ENCODE measurements around the gene RAD51B. TPM values are rescaled to one million over a fixed set of nuclear protein-coding genes. Genes with fewer than 3 reads are reported as not detected.
A peak's percentile ranks its signal among the peaks of the same experiment; 100 is the strongest.

The RAD51B gene
- total RNA-seq, 1 experiment from 2014 or later, result 29.9 TPM

- CTCF ChIA-PET, result interaction anchor here (0.5 kb wide), 1 partner anchor 12 kb away, joined by 3 read pairs; no protein-coding TSS in a partner anchor
- intact Hi-C loops (cut with micrococcal nuclease; ENCODE audit: unreplicated experiment), result no loop called here
Measured at GRCh38 chr14:68608574-68608962, 789.0 kb downstream of the RAD51B start.

GRCh38 chr14:68609012-68609411 is 789.4 kb downstream of the RAD51B start:
- Histone ChIP-seq H3K9me2 (ENCODE audit: insufficient read depth) (no peaks in the 10 kb centered on the region), H3K27me3 (ENCODE audit: insufficient read depth, low read depth) (no peaks in the 10 kb centered on the region), H2AFZ (no peak overlapping the region), H3K4me2 (no peak overlapping the region), H3K9me3 (ENCODE audit: insufficient read depth, low read depth) (peaks cover 32% of the 10 kb centered on the region), H3F3A (ENCODE audit: insufficient read depth, low read depth) (no peaks in the 10 kb centered on the region), H3K36me3 (ENCODE audit: low read depth) (no peaks in the 10 kb centered on the region), H3K79me2 (ENCODE audit: low read depth) (no peaks in the 10 kb centered on the region), H3K4me3 (no peak overlapping the region), H3K4me1 (replicated peaks; ENCODE audit: insufficient read depth) (no peaks in the 10 kb centered on the region), H3K27ac (no peak overlapping the region), H4K20me1 (ENCODE audit: insufficient read depth) (no peaks in the 10 kb centered on the region)
- ChIA-PET POLR2A (ENCODE audit: unreplicated experiment) (no interaction called here), CTCF (interaction anchor here (0.5 kb wide), 1 partner anchor 13 kb away, joined by 3 read pairs; no protein-coding TSS in a partner anchor)
- no TSS peak for BruUV-seq (replicated peaks)
- DNase-seq, result no peak
- intact Hi-C loops (cut with micrococcal nuclease; ENCODE audit: unreplicated experiment), result no loop called here
- TF ChIP-seq EZH2 (IDR thresholded peaks at IDR 0.05; ENCODE audit: low read depth), result no peak
- TF ChIP-seq CTCF (conservative IDR thresholded peaks at IDR 0.05), result no peak

More at GRCh38 chr14:68608574-68608962, 789.0 kb downstream of the RAD51B start:
- Histone ChIP-seq H3K36me3 (ENCODE audit: low read depth) (no peaks in the 10 kb centered on the region), H3K27ac (no peak overlapping the region), H3K79me2 (ENCODE audit: low read depth) (no peaks in the 10 kb centered on the region), H3K9me3 (ENCODE audit: insufficient read depth, low read depth) (peaks cover 28% of the 10 kb centered on the region), H3K4me2 (no peak overlapping the region), H3F3A (ENCODE audit: insufficient read depth, low read depth) (no peaks in the 10 kb centered on the region), H3K4me1 (replicated peaks; ENCODE audit: insufficient read depth) (no peaks in the 10 kb centered on the region), H2AFZ (no peak overlapping the region), H4K20me1 (ENCODE audit: insufficient read depth) (no peaks in the 10 kb centered on the region), H3K4me3 (no peak overlapping the region), H3K9me2 (ENCODE audit: insufficient read depth) (no peaks in the 10 kb centered on the region), H3K27me3 (ENCODE audit: insufficient read depth, low read depth) (no peaks in the 10 kb centered on the region)
- no peak for DNase-seq
- BruUV-seq (replicated peaks), result no TSS peak
- POLR2A ChIA-PET (ENCODE audit: unreplicated experiment), result no interaction called here
- TF ChIP-seq CTCF (conservative IDR thresholded peaks at IDR 0.05) (no peak), EZH2 (IDR thresholded peaks at IDR 0.05; ENCODE audit: low read depth) (no peak)

- H3K36me3 ChIP-seq (ENCODE audit: low read depth), result peaks cover 6% of the 10 kb centered on the region; the same call in 1 of the 2 replicates
- H3K27ac ChIP-seq, result no peak overlapping the region
- no peaks in the 10 kb centered on the region for H3F3A ChIP-seq (ENCODE audit: insufficient read depth, low read depth)
- H3K9me2 ChIP-seq (ENCODE audit: insufficient read depth), result no peaks in the 10 kb centered on the region
- no peaks in the 10 kb centered on the region for H4K20me1 ChIP-seq (ENCODE audit: insufficient read depth)
- no peak overlapping the region for H3K4me2 ChIP-seq
- TF ChIP-seq EZH2 (IDR thresholded peaks at IDR 0.05; ENCODE audit: low read depth), result no peak
- no peak for TF ChIP-seq CTCF (conservative IDR thresholded peaks at IDR 0.05)
- H3K4me1 ChIP-seq (replicated peaks; ENCODE audit: insufficient read depth), result no peaks in the 10 kb centered on the region
- no peaks in the 10 kb centered on the region for H3K27me3 ChIP-seq (ENCODE audit: insufficient read depth, low read depth)
- H2AFZ ChIP-seq, result no peak overlapping the region
- ChIA-PET POLR2A (ENCODE audit: unreplicated experiment) (interaction anchor here (0.5 kb wide), 1 partner anchor 134 kb away, joined by 5 read pairs; no protein-coding TSS in a partner anchor), CTCF (no interaction called here)
- no TSS peak for BruUV-seq (replicated peaks)
- H3K9me3 ChIP-seq (ENCODE audit: insufficient read depth, low read depth), result peaks cover 33% of the 10 kb centered on the region
- intact Hi-C loops (cut with micrococcal nuclease; ENCODE audit: unreplicated experiment), result no loop called here
- peak in 1 of 2 experiments; percentile 25 for DNase-seq
- no peaks in the 10 kb centered on the region for H3K79me2 ChIP-seq (ENCODE audit: low read depth)
- H3K4me3 ChIP-seq, result no peak overlapping the region
Measured at GRCh38 chr14:68610251-68610793, 790.7 kb downstream of the RAD51B start.
